GDM1 (cell line): ENCODE data around the gene UGT2B7.
"Not testable (repeated sequence)": the region's sequence is repeated elsewhere in the genome, so short reads cannot be mapped to it uniquely, and the experiment has no call there.

ENCODE experiments used
- DNase-seq: peaks from one replicate; lab custom pipeline; 2025; lab: John Stamatoyannopoulos, UW

Gene UGT2B7

GRCh38 chr4:69096111-69096656, at the start of gene UGT2B7:
UGT2B7 (plus strand) TSS chr4:69096474; CDS start chr4:69096521, 47 bp downstream.
- DNase-seq, result no peak

- DNase-seq, result no peak
These were observed 46.4 kb upstream of the UGT2B7 start for GRCh38 chr4:69049860-69050259.

- DNase-seq, result not testable (repeated sequence)
These were observed 45.3 kb upstream of the UGT2B7 start for GRCh38 chr4:69050853-69051575.

- DNase-seq, result no peak
These were observed 44.7 kb upstream of the UGT2B7 start for GRCh38 chr4:69051576-69051943.

GRCh38 chr4:69053309-69053885, 42.9 kb upstream of the UGT2B7 start:
- DNase-seq, result not testable (repeated sequence)

GRCh38 chr4:69054033-69054432, 42.2 kb upstream of the UGT2B7 start:
- DNase-seq, result not testable (repeated sequence)

GRCh38 chr4:69054578-69055200, 41.6 kb upstream of the UGT2B7 start:
- no peak for DNase-seq

GRCh38 chr4:69056150-69056549, 40.1 kb upstream of the UGT2B7 start:
- DNase-seq, result no peak

GRCh38 chr4:69056921-69057550, 39.2 kb upstream of the UGT2B7 start:
- DNase-seq, result no peak

- no peak for DNase-seq
These were observed 38.5 kb upstream of the UGT2B7 start for GRCh38 chr4:69057620-69058409.

- DNase-seq, result no peak
These were observed 37.7 kb upstream of the UGT2B7 start for GRCh38 chr4:69058410-69059059.

GRCh38 chr4:69060651-69061308, 35.5 kb upstream of the UGT2B7 start:
- DNase-seq, result no peak

- DNase-seq, result no peak
These were observed 31.9 kb upstream of the UGT2B7 start for GRCh38 chr4:69064391-69064790.

- DNase-seq, result no peak
These were observed 29.3 kb upstream of the UGT2B7 start for GRCh38 chr4:69066945-69067344.

GRCh38 chr4:69069085-69069484, 27.2 kb upstream of the UGT2B7 start:
- no peak for DNase-seq

GRCh38 chr4:69070590-69070989, 25.7 kb upstream of the UGT2B7 start:
- no peak for DNase-seq

- DNase-seq, result no peak
These were observed 25.0 kb upstream of the UGT2B7 start for GRCh38 chr4:69071286-69071685.

GRCh38 chr4:69073375-69073774, 22.9 kb upstream of the UGT2B7 start:
- no peak for DNase-seq

GRCh38 chr4:69075061-69075792, 21.0 kb upstream of the UGT2B7 start:
- DNase-seq, result no peak

GRCh38 chr4:69078852-69079251, 17.4 kb upstream of the UGT2B7 start:
- DNase-seq, result no peak
